GM12872 (cell line): ENCODE results near the gene ZBTB2.

Source experiments
- CTCF ChIP-seq: IDR thresholded peaks from 3 replicates; pipeline ENCODE4 v1.5.1; 2011; ENCODE audit warnings: low read depth, mild to moderate bottlenecking, low read length, moderate library complexity; ENCODE audit not compliant: insufficient read depth

Gene ZBTB2

GRCh38 chr6:151391471-151392413 lies at the start of gene ZBTB2:
ZBTB2 (minus strand) TSS chr6:151391559; CDS start chr6:151373637, 17,922 bp downstream.
- TF ChIP-seq CTCF: no peak

- TF ChIP-seq CTCF: peak; percentile 40
Measured at GRCh38 chr6:151440930-151441329, 49.6 kb upstream of the ZBTB2 start.

GRCh38 chr6:151440498-151440897 lies 49.1 kb upstream of the ZBTB2 start:
- no peak for TF ChIP-seq CTCF

DNA sequence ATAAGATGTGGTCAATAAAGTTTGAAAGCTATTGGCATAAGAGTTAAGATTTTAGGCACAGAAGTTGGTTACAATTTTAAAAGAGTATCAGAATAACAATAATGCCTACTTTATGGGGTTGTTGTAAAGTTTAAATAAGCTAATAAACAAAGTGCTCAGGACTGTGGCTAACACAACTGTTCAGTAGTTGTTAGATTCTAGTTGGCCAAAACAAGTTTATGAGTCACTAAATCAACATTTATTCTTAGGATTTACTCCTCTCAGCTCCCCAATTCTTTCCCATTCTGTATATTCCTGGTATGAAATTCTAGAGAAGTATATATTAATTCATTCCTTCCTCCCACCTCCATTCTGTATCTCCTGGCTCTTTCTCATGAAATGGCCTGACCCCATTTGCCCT lies 46.0 kb upstream of the ZBTB2 start:
- TF ChIP-seq CTCF: no peak

DNA sequence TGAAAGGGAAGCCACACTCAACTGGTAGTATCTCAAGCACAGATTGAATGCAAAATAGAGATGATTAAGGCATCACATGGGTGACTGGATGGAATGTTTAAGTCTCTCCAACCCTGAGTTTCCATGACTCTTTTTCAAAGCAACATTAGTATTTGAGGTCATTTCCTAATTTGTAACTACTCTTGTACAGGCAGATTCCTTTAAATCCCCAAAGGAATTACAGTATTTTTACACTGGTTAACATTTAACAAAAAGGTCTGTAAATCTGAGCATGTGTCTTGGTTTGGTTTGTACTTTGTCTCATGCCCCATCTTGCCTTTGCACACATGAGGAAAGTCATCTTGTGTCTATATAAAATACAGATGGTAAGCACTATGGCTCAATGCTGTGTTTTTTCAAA lies 45.4 kb upstream of the ZBTB2 start:
- TF ChIP-seq CTCF: no peak

DNA sequence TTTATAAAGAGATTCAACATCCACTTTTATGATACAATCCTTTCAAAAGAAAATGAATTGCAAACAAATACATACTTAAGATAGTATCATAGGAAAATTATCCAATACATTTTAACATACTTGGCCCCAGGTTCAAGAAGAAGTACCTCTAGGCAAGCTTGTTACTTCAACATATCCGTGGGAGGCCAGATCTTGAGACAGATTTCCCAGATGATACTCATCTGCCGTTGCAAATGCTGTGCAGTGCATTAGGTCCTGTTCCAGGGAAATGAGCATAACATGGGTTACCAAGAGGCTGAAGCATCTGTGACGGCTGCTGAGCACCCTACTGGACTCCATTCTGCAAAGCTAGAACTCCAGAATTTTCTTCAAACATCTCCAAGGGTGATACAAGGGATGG lies 44.9 kb upstream of the ZBTB2 start:
- TF ChIP-seq CTCF: no peak

DNA sequence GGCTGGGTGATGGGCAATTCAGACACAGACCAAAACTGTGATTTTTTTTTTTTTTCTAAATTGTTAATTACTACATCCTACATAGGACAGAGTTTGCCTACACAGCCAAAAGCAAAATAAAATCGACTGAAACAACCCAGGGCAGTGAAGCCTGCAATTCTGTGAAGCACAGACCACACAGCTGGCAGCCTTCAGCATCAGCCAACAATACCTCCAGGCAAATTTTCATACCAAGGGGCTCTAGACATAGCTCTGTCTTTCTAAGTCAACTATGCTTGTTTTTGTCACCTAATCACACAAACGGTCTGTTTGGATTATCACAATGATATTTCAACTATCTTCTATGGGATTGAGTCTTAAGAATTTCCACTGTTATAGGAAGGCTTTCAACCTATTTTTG lies 43.0 kb upstream of the ZBTB2 start:
- no peak for TF ChIP-seq CTCF
